Subcutaneous adipose tissue (tissue), 4 donors: Measurements from ENCODE around the gene GGT6. TPM values are rescaled to one million over a fixed set of nuclear protein-coding genes. Genes with fewer than 3 reads are reported as not detected.

Source experiments
- CTCF ChIP-seq: fragments of 450-650 bp; IDR thresholded peaks from one replicate; pipeline ENCODE4 v1.5.1; 2016; ENCODE audit warnings: low read depth, mild to moderate bottlenecking, control low read depth, antibody characterized with exemption, moderate library complexity
- total RNA-seq, 4 donors: library from RNA; depleted of rRNA; stranded (reverse); fragments of >200 nt; gene quantifications; one replicate each; pipeline ENCODE4 v1.1.0, GENCODE V29; 2016

GGT6 gene
- total RNA-seq, 4 donors from 2014 or later = not detected

DNA sequence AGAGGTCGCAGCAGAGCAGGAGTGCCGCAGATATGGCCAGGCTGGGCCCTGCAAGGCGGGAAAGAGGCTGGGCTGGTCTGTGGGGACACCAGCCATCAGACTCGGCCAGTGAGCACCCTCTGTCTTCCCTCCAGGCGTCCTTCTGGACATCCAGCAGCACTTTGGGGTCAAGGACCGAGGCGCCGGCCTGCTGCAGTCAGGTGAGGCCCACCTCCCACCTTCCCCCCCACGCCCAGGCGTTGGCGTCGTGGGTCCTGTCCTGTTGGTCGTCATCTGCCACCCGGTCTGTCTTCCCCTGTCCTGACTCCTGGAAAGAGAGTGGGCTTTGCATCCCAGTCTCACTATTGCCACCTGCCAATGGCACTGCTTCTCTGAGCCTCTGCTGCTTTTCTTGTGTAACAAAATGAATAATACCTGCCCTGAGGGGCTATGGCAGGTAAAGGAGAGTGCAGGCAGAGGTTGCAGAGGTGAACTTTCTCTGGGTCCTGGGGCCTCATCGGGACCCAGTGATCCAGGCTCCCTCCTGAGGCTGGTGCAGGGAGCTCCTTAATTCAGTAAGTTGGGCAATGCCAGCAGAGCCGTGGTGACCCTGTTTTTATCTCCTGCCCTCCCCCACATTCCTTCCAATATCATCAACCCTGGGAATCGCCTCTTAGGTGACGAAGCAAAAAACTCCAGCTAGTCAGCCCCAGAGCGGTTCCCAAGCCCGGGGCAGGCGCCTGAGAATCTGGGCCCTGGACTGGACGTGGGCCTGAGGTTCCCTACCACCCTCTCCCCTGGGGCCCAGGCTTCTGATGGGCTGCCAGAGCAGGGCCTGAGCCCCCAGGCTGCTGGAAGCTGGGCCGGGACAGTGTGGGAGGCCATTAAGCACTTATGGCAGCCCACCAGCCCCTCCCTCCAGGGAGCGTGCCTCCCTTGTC lies 47.0 kb downstream of the GGT6 start:
- TF ChIP-seq CTCF = no peak

DNA sequence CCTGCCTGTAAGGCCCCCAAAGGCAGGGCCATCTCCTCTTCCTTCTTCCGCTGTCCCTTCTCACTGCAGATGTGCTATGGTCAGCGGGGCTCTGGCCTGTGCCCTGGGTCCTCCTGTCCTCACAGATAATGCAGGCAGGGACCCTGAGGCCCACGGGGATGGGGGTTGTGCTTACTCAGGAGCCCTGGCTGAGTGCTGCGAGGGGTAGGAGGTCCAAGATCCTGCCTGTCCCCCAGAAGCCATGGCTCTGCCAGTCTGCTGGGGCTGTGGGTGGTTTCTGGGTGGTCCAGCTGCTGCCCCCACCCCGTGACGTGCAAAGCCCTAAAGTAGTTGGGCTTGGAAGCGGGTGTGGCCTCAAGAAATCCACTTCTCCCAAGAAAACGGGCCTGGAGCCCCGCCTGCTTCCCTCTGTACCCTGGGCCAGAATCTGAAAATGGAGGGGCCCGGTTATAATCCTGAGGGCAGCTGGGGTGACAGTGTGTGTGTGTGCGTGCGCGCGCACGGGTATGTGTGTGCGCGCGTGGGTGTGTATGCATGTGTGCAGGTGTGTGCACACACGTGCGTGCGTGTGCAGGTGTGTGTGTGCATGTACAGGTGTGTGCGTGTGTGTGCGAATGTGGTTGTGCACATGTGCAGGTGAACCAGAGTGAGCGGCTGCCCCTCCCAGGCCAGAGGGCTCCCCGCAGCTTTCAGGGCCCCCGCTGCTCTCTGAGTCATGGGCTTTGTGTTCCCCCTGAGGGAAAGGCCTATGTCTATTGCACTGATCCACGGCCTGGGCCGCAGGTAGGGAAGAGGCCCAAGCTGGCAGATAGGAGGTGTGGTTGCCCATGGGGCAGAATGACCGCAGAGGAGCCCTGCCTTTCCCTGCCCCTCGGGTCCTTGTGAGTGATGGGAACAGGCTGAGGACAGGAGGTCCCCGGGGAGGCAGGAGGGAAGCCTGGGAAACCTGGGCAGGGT lies 47.9 kb downstream of the GGT6 start:
- no peak for TF ChIP-seq CTCF

GRCh38 chr17:4511199-4511932 lies 49.0 kb downstream of the GGT6 start:
- no peak for TF ChIP-seq CTCF

GRCh38 chr17:4510618-4510941 lies 49.8 kb downstream of the GGT6 start:
- no peak for TF ChIP-seq CTCF

- TF ChIP-seq CTCF = no peak
Observed at GRCh38 chr17:4509923-4510617, 50.3 kb downstream of the GGT6 start.

DNA sequence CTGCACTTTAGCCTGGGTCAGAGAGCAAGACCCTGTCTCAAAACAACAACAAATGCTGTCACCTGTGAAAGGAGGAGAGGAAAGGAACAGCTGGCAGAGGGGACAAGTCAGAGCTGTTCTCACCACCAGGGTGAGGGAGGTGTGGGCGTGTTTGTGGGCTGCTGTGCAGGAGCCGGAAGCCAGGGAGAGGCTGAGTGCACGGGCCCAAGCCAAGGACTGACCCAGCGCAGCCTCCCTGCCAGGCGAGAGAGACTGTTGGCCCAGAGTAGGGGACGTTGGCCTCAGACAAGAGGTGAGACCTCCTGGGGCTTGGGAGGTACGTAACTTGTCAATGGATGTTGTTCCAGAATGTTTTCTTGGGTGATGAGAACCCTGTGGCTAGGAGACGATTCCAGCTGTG lies 51.0 kb downstream of the GGT6 start:
- TF ChIP-seq CTCF = no peak
